T-helper 2 cell treated with Interferon-gamma antibody and Interleukin-4, amounts not matched to agents 5 μg/mL and 100 μg/mL, for 36 hours (primary cell): ENCODE data around the gene IL1RAP.

Source experiments
- DNase-seq: peaks from one replicate; pipeline ENCODE4 v3.0.0; 2021; ENCODE audit warnings: low spot score
- H3K27ac Mint-ChIP-seq: one replicate; pipeline ENCODE4 v1.8.0; 2021; ENCODE audit warnings: mild to moderate bottlenecking, mixed read lengths
- H3K27me3 Mint-ChIP-seq: one replicate; pipeline ENCODE4 v1.8.0; 2021; ENCODE audit warnings: low read depth, mixed read lengths
- H3K36me3 Mint-ChIP-seq: one replicate; pipeline ENCODE4 v1.8.0; 2021; ENCODE audit warnings: low read depth, mixed read lengths
- H3K4me1 Mint-ChIP-seq: one replicate; pipeline ENCODE4 v1.8.0; 2021; ENCODE audit warnings: low read depth, mixed read lengths
- H3K4me3 Mint-ChIP-seq: one replicate; pipeline ENCODE4 v1.8.0; 2022; ENCODE audit warnings: mild to moderate bottlenecking, moderate library complexity, mixed read lengths
- H3K9me3 Mint-ChIP-seq: one replicate; pipeline ENCODE4 v1.8.0; 2021; ENCODE audit warnings: mixed read lengths

IL1RAP gene

GRCh38 chr3:190606596-190606995, 92.7 kb downstream of the IL1RAP start:
- Mint-ChIP-seq H3K4me1 (peaks cover 21% of the 10 kb centered on the region), H3K27me3 (no peaks in the 10 kb centered on the region), H3K9me3 (peaks cover 22% of the 10 kb centered on the region), H3K36me3 (peaks cover 66% of the 10 kb centered on the region), H3K4me3 (no peak overlapping the region), H3K27ac (no peak overlapping the region)
- no peak for DNase-seq

GRCh38 chr3:190607021-190607420, 93.1 kb downstream of the IL1RAP start:
- Mint-ChIP-seq H3K4me3 (no peak overlapping the region), H3K9me3 (peaks cover 22% of the 10 kb centered on the region), H3K27me3 (no peaks in the 10 kb centered on the region), H3K4me1 (peaks cover 18% of the 10 kb centered on the region), H3K27ac (no peak overlapping the region), H3K36me3 (peaks cover 63% of the 10 kb centered on the region)
- DNase-seq = no peak

- peaks cover 22% of the 10 kb centered on the region for H3K4me1 Mint-ChIP-seq
- H3K27me3 Mint-ChIP-seq = no peaks in the 10 kb centered on the region
- H3K9me3 Mint-ChIP-seq = peaks cover 25% of the 10 kb centered on the region
- no peak for DNase-seq
- peaks cover 67% of the 10 kb centered on the region for H3K36me3 Mint-ChIP-seq
- H3K4me3 Mint-ChIP-seq = no peak overlapping the region
- H3K27ac Mint-ChIP-seq = no peak overlapping the region
Measured at GRCh38 chr3:190608850-190609589, 95.1 kb downstream of the IL1RAP start.

GRCh38 chr3:190614226-190615059, 100.6 kb downstream of the IL1RAP start:
- Mint-ChIP-seq H3K36me3 (peaks cover 39% of the 10 kb centered on the region), H3K4me1 (peaks cover 59% of the 10 kb centered on the region), H3K9me3 (peaks cover 8% of the 10 kb centered on the region), H3K27me3 (no peaks in the 10 kb centered on the region), H3K4me3 (peak overlapping the region; percentile 25), H3K27ac (peak overlapping the region; percentile 69)
- no peak for DNase-seq

GRCh38 chr3:190615060-190615384, 101.1 kb downstream of the IL1RAP start:
- Mint-ChIP-seq H3K4me1 (peaks cover 60% of the 10 kb centered on the region), H3K27ac (peak overlapping the region; percentile 9), H3K4me3 (no peak overlapping the region), H3K36me3 (peaks cover 36% of the 10 kb centered on the region), H3K27me3 (no peaks in the 10 kb centered on the region), H3K9me3 (peaks cover 3% of the 10 kb centered on the region)
- no peak for DNase-seq

GRCh38 chr3:190615607-190616006, 101.7 kb downstream of the IL1RAP start:
- peak overlapping the region; percentile 22 for H3K4me3 Mint-ChIP-seq
- H3K9me3 Mint-ChIP-seq = peaks cover 3% of the 10 kb centered on the region
- H3K27me3 Mint-ChIP-seq = no peaks in the 10 kb centered on the region
- no peak for DNase-seq
- peaks cover 64% of the 10 kb centered on the region for H3K4me1 Mint-ChIP-seq
- H3K27ac Mint-ChIP-seq = peak overlapping the region; percentile 75
- peaks cover 37% of the 10 kb centered on the region for H3K36me3 Mint-ChIP-seq

GRCh38 chr3:190616637-190617036, 102.8 kb downstream of the IL1RAP start:
- H3K4me1 Mint-ChIP-seq = peaks cover 70% of the 10 kb centered on the region
- peak overlapping the region; percentile 90 for H3K27ac Mint-ChIP-seq
- H3K4me3 Mint-ChIP-seq = peak overlapping the region; percentile 70
- peaks cover 3% of the 10 kb centered on the region for H3K9me3 Mint-ChIP-seq
- peaks cover 40% of the 10 kb centered on the region for H3K36me3 Mint-ChIP-seq
- DNase-seq = no peak
- H3K27me3 Mint-ChIP-seq = no peaks in the 10 kb centered on the region

GRCh38 chr3:190617185-190617584, 103.3 kb downstream of the IL1RAP start:
- Mint-ChIP-seq H3K27ac (peak overlapping the region; percentile 90), H3K36me3 (peaks cover 44% of the 10 kb centered on the region), H3K27me3 (no peaks in the 10 kb centered on the region), H3K9me3 (peaks cover 3% of the 10 kb centered on the region), H3K4me3 (peak overlapping the region; percentile 70), H3K4me1 (peaks cover 73% of the 10 kb centered on the region)
- DNase-seq = peak; percentile 65

GRCh38 chr3:190618330-190619030, 104.6 kb downstream of the IL1RAP start:
- Mint-ChIP-seq H3K4me3 (peak overlapping the region; percentile 70), H3K4me1 (peaks cover 79% of the 10 kb centered on the region), H3K27ac (peak overlapping the region; percentile 90), H3K36me3 (peaks cover 44% of the 10 kb centered on the region), H3K27me3 (no peaks in the 10 kb centered on the region), H3K9me3 (peaks cover 3% of the 10 kb centered on the region)
- no peak for DNase-seq

- Mint-ChIP-seq H3K4me1 (peaks cover 79% of the 10 kb centered on the region), H3K4me3 (peak overlapping the region; percentile 70), H3K36me3 (peaks cover 50% of the 10 kb centered on the region), H3K9me3 (no peaks in the 10 kb centered on the region), H3K27ac (peak overlapping the region; percentile 90), H3K27me3 (no peaks in the 10 kb centered on the region)
- no peak for DNase-seq
Measured at GRCh38 chr3:190619353-190619752, 105.5 kb downstream of the IL1RAP start.

GRCh38 chr3:190619761-190620160, 105.9 kb downstream of the IL1RAP start:
- no peaks in the 10 kb centered on the region for H3K9me3 Mint-ChIP-seq
- no peak for DNase-seq
- H3K4me3 Mint-ChIP-seq = peak overlapping the region; percentile 13
- H3K27me3 Mint-ChIP-seq = no peaks in the 10 kb centered on the region
- peaks cover 78% of the 10 kb centered on the region for H3K4me1 Mint-ChIP-seq
- peaks cover 53% of the 10 kb centered on the region for H3K36me3 Mint-ChIP-seq
- peak overlapping the region; percentile 90 for H3K27ac Mint-ChIP-seq

- no peak for DNase-seq
- no peak overlapping the region for H3K4me3 Mint-ChIP-seq
- no peaks in the 10 kb centered on the region for H3K9me3 Mint-ChIP-seq
- H3K36me3 Mint-ChIP-seq = peaks cover 52% of the 10 kb centered on the region
- peaks cover 77% of the 10 kb centered on the region for H3K4me1 Mint-ChIP-seq
- H3K27ac Mint-ChIP-seq = no peak overlapping the region
- H3K27me3 Mint-ChIP-seq = no peaks in the 10 kb centered on the region
Measured at GRCh38 chr3:190620886-190621608, 107.2 kb downstream of the IL1RAP start.

GRCh38 chr3:190621927-190622326, 108.0 kb downstream of the IL1RAP start:
- Mint-ChIP-seq H3K4me1 (peaks cover 69% of the 10 kb centered on the region), H3K9me3 (no peaks in the 10 kb centered on the region), H3K4me3 (no peak overlapping the region), H3K36me3 (peaks cover 50% of the 10 kb centered on the region), H3K27me3 (no peaks in the 10 kb centered on the region), H3K27ac (no peak overlapping the region)
- no peak for DNase-seq
